ENCODE measurements around the gene BICD2.

BICD2 gene

GRCh38 chr9:92669890-92670708, 94.5 kb downstream of the BICD2 start, which contains the start of gene IPPK:
TSS of gene IPPK (minus strand) at chr9:92670131. CDS start at chr9:92669988, 143 bp downstream.
- Histone ChIP-seq H3K27me3 (replicated peaks; ENCODE audit: control insufficient read depth, insufficient read depth, low read length) (no peaks in the 10 kb centered on the region), H3K4me3 (ENCODE audit: low read length) (peak within 1 kb of the TSS; percentile 95), H3K4me1 (ENCODE audit: control insufficient read depth, insufficient read depth, low read length) (peaks cover 25% of the 10 kb centered on the region), H3K36me3 (ENCODE audit: control insufficient read depth, insufficient read depth, low read length, severe bottlenecking) (peaks cover 7% of the 10 kb centered on the region), H3K9ac (ENCODE audit: low read length) (peak within 1 kb of the TSS; percentile 97), H3K9me3 (ENCODE audit: control insufficient read depth, low read length) (no peaks in the 10 kb centered on the region)
- peak; percentile 99 for DNase-seq (ENCODE audit: low read depth)

- peak; percentile 74 for DNase-seq (ENCODE audit: low read depth)
- Histone ChIP-seq H3K36me3 (ENCODE audit: control insufficient read depth, insufficient read depth, low read length, severe bottlenecking) (peaks cover 7% of the 10 kb centered on the region), H3K27me3 (replicated peaks; ENCODE audit: control insufficient read depth, insufficient read depth, low read length) (no peaks in the 10 kb centered on the region), H3K4me3 (ENCODE audit: low read length) (peak overlapping the region; percentile 95), H3K9ac (ENCODE audit: low read length) (peak overlapping the region; percentile 97), H3K9me3 (ENCODE audit: control insufficient read depth, low read length) (no peaks in the 10 kb centered on the region), H3K4me1 (ENCODE audit: control insufficient read depth, insufficient read depth, low read length) (peaks cover 25% of the 10 kb centered on the region)
Measured at GRCh38 chr9:92669527-92669889, 95.1 kb downstream of the BICD2 start.

- Histone ChIP-seq H3K9ac (ENCODE audit: low read length) (peak overlapping the region; percentile 97), H3K9me3 (ENCODE audit: control insufficient read depth, low read length) (no peaks in the 10 kb centered on the region), H3K4me1 (ENCODE audit: control insufficient read depth, insufficient read depth, low read length) (peaks cover 25% of the 10 kb centered on the region), H3K27me3 (replicated peaks; ENCODE audit: control insufficient read depth, insufficient read depth, low read length) (no peaks in the 10 kb centered on the region), H3K36me3 (ENCODE audit: control insufficient read depth, insufficient read depth, low read length, severe bottlenecking) (peaks cover 7% of the 10 kb centered on the region), H3K4me3 (ENCODE audit: low read length) (peak overlapping the region; percentile 95)
- DNase-seq (ENCODE audit: low read depth): peak; percentile 67
Measured at GRCh38 chr9:92668746-92669526, 95.7 kb downstream of the BICD2 start.

GRCh38 chr9:92666912-92667532, 97.6 kb downstream of the BICD2 start:
- Histone ChIP-seq H3K9ac (ENCODE audit: low read length) (no peak overlapping the region), H3K4me1 (ENCODE audit: control insufficient read depth, insufficient read depth, low read length) (peaks cover 25% of the 10 kb centered on the region), H3K27me3 (replicated peaks; ENCODE audit: control insufficient read depth, insufficient read depth, low read length) (no peaks in the 10 kb centered on the region), H3K36me3 (ENCODE audit: control insufficient read depth, insufficient read depth, low read length, severe bottlenecking) (peaks cover 14% of the 10 kb centered on the region), H3K4me3 (ENCODE audit: low read length) (no peak overlapping the region), H3K9me3 (ENCODE audit: control insufficient read depth, low read length) (no peaks in the 10 kb centered on the region)
- no peak for DNase-seq (ENCODE audit: low read depth)

GRCh38 chr9:92666236-92666635, 98.4 kb downstream of the BICD2 start:
- no peak overlapping the region for H3K9ac ChIP-seq (ENCODE audit: low read length)
- no peaks in the 10 kb centered on the region for H3K27me3 ChIP-seq (replicated peaks; ENCODE audit: control insufficient read depth, insufficient read depth, low read length)
- H3K36me3 ChIP-seq (ENCODE audit: control insufficient read depth, insufficient read depth, low read length, severe bottlenecking): peaks cover 14% of the 10 kb centered on the region
- H3K4me1 ChIP-seq (ENCODE audit: control insufficient read depth, insufficient read depth, low read length): peaks cover 23% of the 10 kb centered on the region
- DNase-seq (ENCODE audit: low read depth): no peak
- H3K4me3 ChIP-seq (ENCODE audit: low read length): no peak overlapping the region
- H3K9me3 ChIP-seq (ENCODE audit: control insufficient read depth, low read length): no peaks in the 10 kb centered on the region

- no peak overlapping the region for H3K9ac ChIP-seq (ENCODE audit: low read length)
- no peak for DNase-seq (ENCODE audit: low read depth)
- H3K4me1 ChIP-seq (ENCODE audit: control insufficient read depth, insufficient read depth, low read length): peaks cover 20% of the 10 kb centered on the region
- peaks cover 14% of the 10 kb centered on the region for H3K36me3 ChIP-seq (ENCODE audit: control insufficient read depth, insufficient read depth, low read length, severe bottlenecking)
- no peaks in the 10 kb centered on the region for H3K27me3 ChIP-seq (replicated peaks; ENCODE audit: control insufficient read depth, insufficient read depth, low read length)
- H3K9me3 ChIP-seq (ENCODE audit: control insufficient read depth, low read length): no peaks in the 10 kb centered on the region
- H3K4me3 ChIP-seq (ENCODE audit: low read length): no peak overlapping the region
Measured at GRCh38 chr9:92665836-92666235, 98.8 kb downstream of the BICD2 start.

- no peaks in the 10 kb centered on the region for H3K9me3 ChIP-seq (ENCODE audit: control insufficient read depth, low read length)
- DNase-seq (ENCODE audit: low read depth): no peak
- H3K36me3 ChIP-seq (ENCODE audit: control insufficient read depth, insufficient read depth, low read length, severe bottlenecking): peaks cover 14% of the 10 kb centered on the region
- H3K9ac ChIP-seq (ENCODE audit: low read length): no peak overlapping the region
- no peak overlapping the region for H3K4me3 ChIP-seq (ENCODE audit: low read length)
- H3K4me1 ChIP-seq (ENCODE audit: control insufficient read depth, insufficient read depth, low read length): peaks cover 20% of the 10 kb centered on the region
- H3K27me3 ChIP-seq (replicated peaks; ENCODE audit: control insufficient read depth, insufficient read depth, low read length): no peaks in the 10 kb centered on the region
Measured at GRCh38 chr9:92664394-92665152, 100.1 kb downstream of the BICD2 start.

GRCh38 chr9:92663951-92664350, 100.7 kb downstream of the BICD2 start:
- H3K27me3 ChIP-seq (replicated peaks; ENCODE audit: control insufficient read depth, insufficient read depth, low read length): no peaks in the 10 kb centered on the region
- peaks cover 19% of the 10 kb centered on the region for H3K4me1 ChIP-seq (ENCODE audit: control insufficient read depth, insufficient read depth, low read length)
- no peak overlapping the region for H3K9ac ChIP-seq (ENCODE audit: low read length)
- H3K36me3 ChIP-seq (ENCODE audit: control insufficient read depth, insufficient read depth, low read length, severe bottlenecking): peaks cover 14% of the 10 kb centered on the region
- H3K9me3 ChIP-seq (ENCODE audit: control insufficient read depth, low read length): no peaks in the 10 kb centered on the region
- H3K4me3 ChIP-seq (ENCODE audit: low read length): no peak overlapping the region
- DNase-seq (ENCODE audit: low read depth): no peak

- no peak overlapping the region for H3K9ac ChIP-seq (ENCODE audit: low read length)
- H3K36me3 ChIP-seq (ENCODE audit: control insufficient read depth, insufficient read depth, low read length, severe bottlenecking): peaks cover 16% of the 10 kb centered on the region
- H3K27me3 ChIP-seq (replicated peaks; ENCODE audit: control insufficient read depth, insufficient read depth, low read length): no peaks in the 10 kb centered on the region
- no peaks in the 10 kb centered on the region for H3K9me3 ChIP-seq (ENCODE audit: control insufficient read depth, low read length)
- H3K4me3 ChIP-seq (ENCODE audit: low read length): no peak overlapping the region
- peaks cover 12% of the 10 kb centered on the region for H3K4me1 ChIP-seq (ENCODE audit: control insufficient read depth, insufficient read depth, low read length)
- no peak for DNase-seq (ENCODE audit: low read depth)
Measured at GRCh38 chr9:92663126-92663525, 101.5 kb downstream of the BICD2 start.

GRCh38 chr9:92661743-92662142, 102.9 kb downstream of the BICD2 start:
- Histone ChIP-seq H3K36me3 (ENCODE audit: control insufficient read depth, insufficient read depth, low read length, severe bottlenecking) (peaks cover 19% of the 10 kb centered on the region), H3K9me3 (ENCODE audit: control insufficient read depth, low read length) (no peaks in the 10 kb centered on the region), H3K4me1 (ENCODE audit: control insufficient read depth, insufficient read depth, low read length) (peaks cover 20% of the 10 kb centered on the region), H3K9ac (ENCODE audit: low read length) (no peak overlapping the region), H3K4me3 (ENCODE audit: low read length) (no peak overlapping the region), H3K27me3 (replicated peaks; ENCODE audit: control insufficient read depth, insufficient read depth, low read length) (no peaks in the 10 kb centered on the region)
- DNase-seq (ENCODE audit: low read depth): no peak

Measured in adipocyte (in vitro differentiated cells).